ENCODE data around the gene NLRP10. TPM values are rescaled to one million over a fixed set of nuclear protein-coding genes. Genes with fewer than 3 reads are reported as not detected.
A peak's percentile ranks its signal among the peaks of the same experiment; 100 is the strongest.
"Not testable (repeated sequence)": the region's sequence is repeated elsewhere in the genome, so short reads cannot be mapped to it uniquely, and the experiment has no call there.

Gene NLRP10
- total RNA-seq, result not detected

DNA sequence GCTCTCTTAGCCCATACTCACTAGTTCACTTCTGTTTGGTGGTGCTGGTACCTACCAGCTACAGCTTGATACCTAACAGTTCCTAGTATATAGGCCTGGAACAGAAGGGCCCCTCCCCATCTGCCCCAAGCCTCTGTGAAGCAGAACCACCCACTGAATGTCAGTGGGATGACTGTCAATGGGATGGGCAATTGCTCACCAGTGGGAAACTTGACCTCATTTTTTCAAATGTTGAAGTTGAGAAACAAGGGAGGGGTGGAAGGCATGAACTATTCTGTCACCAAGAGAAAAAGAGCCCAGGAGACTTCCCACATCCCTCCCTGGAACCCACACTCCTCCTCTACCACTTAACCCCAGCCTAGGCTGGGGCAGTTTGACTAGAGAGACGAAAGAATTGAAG lies at the start of gene NLRP10:
NLRP10 (minus strand) TSS at position 62 of the 400 bp plus-strand sequence. CDS start 1,952 bp downstream, outside the sequence.
- Mint-ChIP-seq H3K4me1 (ENCODE audit: low read depth) (no peaks in the 10 kb centered on the region), H3K36me3 (ENCODE audit: insufficient read depth) (no peaks in the 10 kb centered on the region), H3K27me3 (ENCODE audit: low read depth) (peaks cover 12% of the 10 kb centered on the region), H3K4me3 (no peak within 1 kb of the TSS), H3K9me3 (no peaks in the 10 kb centered on the region)
- no peak for DNase-seq
- ATAC-seq, result no peak

- H3K4me1 Mint-ChIP-seq (ENCODE audit: low read depth), result peaks cover 4% of the 10 kb centered on the region
- no peaks in the 10 kb centered on the region for H3K9me3 Mint-ChIP-seq
- no peak overlapping the region for H3K4me3 Mint-ChIP-seq
- DNase-seq, result no peak
- no peaks in the 10 kb centered on the region for H3K36me3 Mint-ChIP-seq (ENCODE audit: insufficient read depth)
- peaks cover 20% of the 10 kb centered on the region for H3K27me3 Mint-ChIP-seq (ENCODE audit: low read depth)
- ATAC-seq, result no peak
Observed at GRCh38 chr11:8013833-8014232, 48.6 kb upstream of the NLRP10 start.

- Mint-ChIP-seq H3K36me3 (ENCODE audit: insufficient read depth) (no peaks in the 10 kb centered on the region), H3K9me3 (no peaks in the 10 kb centered on the region), H3K4me1 (ENCODE audit: low read depth) (no peaks in the 10 kb centered on the region), H3K27me3 (ENCODE audit: low read depth) (peaks cover 6% of the 10 kb centered on the region), H3K4me3 (no peak overlapping the region)
- DNase-seq (no peak), ATAC-seq (no peak)
Observed at GRCh38 chr11:8011981-8012444, 46.8 kb upstream of the NLRP10 start.

DNA sequence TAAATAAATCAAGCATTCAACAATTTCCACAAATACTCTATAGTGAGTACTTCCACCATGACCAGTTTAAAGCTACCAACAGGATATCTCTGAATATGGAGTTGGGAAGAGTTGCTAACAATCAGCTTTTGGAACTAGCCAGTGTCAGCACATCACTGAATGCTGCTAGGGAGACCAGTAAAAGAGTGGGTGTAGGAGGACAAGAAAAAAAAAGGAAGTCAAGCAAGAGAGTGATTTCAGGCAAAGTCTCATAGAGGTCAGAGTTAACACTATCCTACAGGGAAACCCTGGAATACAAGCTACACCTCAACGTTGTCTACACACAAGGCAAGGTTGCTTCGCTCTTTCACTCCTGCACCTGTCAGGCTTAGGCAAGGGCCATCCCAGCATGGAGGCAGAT lies 46.1 kb upstream of the NLRP10 start:
- Mint-ChIP-seq H3K4me3 (no peak overlapping the region), H3K27me3 (ENCODE audit: low read depth) (peaks cover 4% of the 10 kb centered on the region), H3K9me3 (no peaks in the 10 kb centered on the region), H3K4me1 (ENCODE audit: low read depth) (no peaks in the 10 kb centered on the region), H3K36me3 (ENCODE audit: insufficient read depth) (no peaks in the 10 kb centered on the region)
- ATAC-seq (no peak), DNase-seq (no peak)

GRCh38 chr11:8009856-8010255 lies 44.6 kb upstream of the NLRP10 start:
- ATAC-seq, result no peak
- Mint-ChIP-seq H3K4me1 (ENCODE audit: low read depth) (no peaks in the 10 kb centered on the region), H3K9me3 (no peaks in the 10 kb centered on the region), H3K27me3 (ENCODE audit: low read depth) (peaks cover 4% of the 10 kb centered on the region), H3K4me3 (no peak overlapping the region), H3K36me3 (ENCODE audit: insufficient read depth) (no peaks in the 10 kb centered on the region)
- DNase-seq, result no peak

- Mint-ChIP-seq H3K9me3 (no peaks in the 10 kb centered on the region), H3K27me3 (ENCODE audit: low read depth) (peaks cover 2% of the 10 kb centered on the region)
Observed at GRCh38 chr11:8008212-8008611, 43.0 kb upstream of the NLRP10 start.

GRCh38 chr11:8006349-8006977 lies 41.2 kb upstream of the NLRP10 start:
- Mint-ChIP-seq H3K4me3 (no peak overlapping the region), H3K36me3 (ENCODE audit: insufficient read depth) (no peaks in the 10 kb centered on the region), H3K27me3 (ENCODE audit: low read depth) (peaks cover 2% of the 10 kb centered on the region), H3K9me3 (no peaks in the 10 kb centered on the region), H3K4me1 (ENCODE audit: low read depth) (peaks cover 2% of the 10 kb centered on the region)
- peak; percentile 68 to 73 for ATAC-seq
- DNase-seq, result peak; percentile 32

More at GRCh38 chr11:8008212-8008611, 43.0 kb upstream of the NLRP10 start:
- Mint-ChIP-seq H3K4me3 (no peak overlapping the region), H3K4me1 (ENCODE audit: low read depth) (no peaks in the 10 kb centered on the region), H3K36me3 (ENCODE audit: insufficient read depth) (no peaks in the 10 kb centered on the region)
- no peak for DNase-seq
- ATAC-seq, result no peak

- Mint-ChIP-seq H3K9me3 (no peaks in the 10 kb centered on the region), H3K36me3 (ENCODE audit: insufficient read depth) (no peaks in the 10 kb centered on the region), H3K4me3 (no peak overlapping the region), H3K4me1 (ENCODE audit: low read depth) (peaks cover 2% of the 10 kb centered on the region), H3K27me3 (ENCODE audit: low read depth) (peaks cover 2% of the 10 kb centered on the region)
- no peak for ATAC-seq
- DNase-seq, result no peak
Observed at GRCh38 chr11:8005556-8005955, 40.3 kb upstream of the NLRP10 start.

DNA sequence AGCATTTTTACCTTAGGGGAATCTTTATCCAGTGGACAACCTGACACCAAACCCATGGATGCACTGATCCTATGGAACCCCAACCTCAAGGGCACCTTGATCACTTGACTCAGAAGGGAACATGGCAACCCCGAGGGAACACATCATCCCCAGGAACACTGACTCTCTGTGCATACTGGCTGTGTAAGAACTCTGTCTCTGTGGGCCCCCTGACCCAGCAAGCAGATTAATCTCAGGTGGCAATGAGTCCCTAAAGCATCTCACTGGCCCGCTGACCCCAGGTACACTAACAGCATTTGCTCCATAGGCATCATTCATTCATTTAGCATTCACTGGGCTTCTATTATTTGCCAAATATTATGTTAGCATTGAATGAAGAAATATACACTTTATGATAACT lies 38.8 kb upstream of the NLRP10 start:
- H3K36me3 Mint-ChIP-seq (ENCODE audit: insufficient read depth), result peaks cover 9% of the 10 kb centered on the region
- H3K4me3 Mint-ChIP-seq, result no peak overlapping the region
- DNase-seq (no peak), ATAC-seq (no peak)
- no peaks in the 10 kb centered on the region for H3K27me3 Mint-ChIP-seq (ENCODE audit: low read depth)
- H3K4me1 Mint-ChIP-seq (ENCODE audit: low read depth), result peaks cover 2% of the 10 kb centered on the region
- H3K9me3 Mint-ChIP-seq, result no peaks in the 10 kb centered on the region

GRCh38 chr11:8003187-8003586 lies 37.9 kb upstream of the NLRP10 start:
- peaks cover 2% of the 10 kb centered on the region for H3K4me1 Mint-ChIP-seq (ENCODE audit: low read depth)
- DNase-seq (no peak), ATAC-seq (peak in 1 of 2 donors; percentile 16)
- no peak overlapping the region for H3K4me3 Mint-ChIP-seq
- H3K27me3 Mint-ChIP-seq (ENCODE audit: low read depth), result no peaks in the 10 kb centered on the region
- no peaks in the 10 kb centered on the region for H3K9me3 Mint-ChIP-seq
- peaks cover 12% of the 10 kb centered on the region for H3K36me3 Mint-ChIP-seq (ENCODE audit: insufficient read depth)

GRCh38 chr11:8002676-8003075 lies 37.4 kb upstream of the NLRP10 start:
- Mint-ChIP-seq H3K27me3 (ENCODE audit: low read depth) (no peaks in the 10 kb centered on the region), H3K9me3 (no peaks in the 10 kb centered on the region), H3K4me3 (no peak overlapping the region), H3K4me1 (ENCODE audit: low read depth) (peaks cover 2% of the 10 kb centered on the region), H3K36me3 (ENCODE audit: insufficient read depth) (peaks cover 14% of the 10 kb centered on the region)
- ATAC-seq, result no peak
- no peak for DNase-seq

GRCh38 chr11:8000390-8000789 lies 35.1 kb upstream of the NLRP10 start:
- peaks cover 2% of the 10 kb centered on the region for H3K4me1 Mint-ChIP-seq (ENCODE audit: low read depth)
- H3K4me3 Mint-ChIP-seq, result no peak overlapping the region
- ATAC-seq (no peak), DNase-seq (no peak)
- H3K27me3 Mint-ChIP-seq (ENCODE audit: low read depth), result no peaks in the 10 kb centered on the region
- H3K9me3 Mint-ChIP-seq, result no peaks in the 10 kb centered on the region
- peaks cover 36% of the 10 kb centered on the region for H3K36me3 Mint-ChIP-seq (ENCODE audit: insufficient read depth)

DNA sequence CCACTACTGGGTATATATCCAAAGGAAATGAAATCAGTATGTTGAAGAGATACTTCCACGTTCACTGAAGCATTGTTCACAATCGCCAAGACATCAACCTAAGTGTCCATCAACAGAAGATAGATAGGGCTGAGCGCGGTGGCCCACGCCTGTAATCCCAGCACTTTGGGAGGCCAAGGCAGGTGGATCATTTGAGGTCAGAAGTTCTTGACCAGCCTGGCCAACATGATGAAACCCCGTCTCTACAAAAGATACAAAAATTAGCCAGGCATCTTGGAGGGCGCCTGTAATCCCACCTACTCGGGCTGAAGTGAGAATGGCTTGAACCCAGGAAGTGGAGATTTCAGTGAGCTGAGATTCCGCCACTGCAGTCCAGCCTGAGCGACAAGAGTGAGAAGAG lies 34.5 kb upstream of the NLRP10 start:
- no peaks in the 10 kb centered on the region for H3K27me3 Mint-ChIP-seq (ENCODE audit: low read depth)
- ATAC-seq (no peak), DNase-seq (no peak)
- no peak overlapping the region for H3K4me3 Mint-ChIP-seq
- H3K9me3 Mint-ChIP-seq, result no peaks in the 10 kb centered on the region
- peaks cover 40% of the 10 kb centered on the region for H3K36me3 Mint-ChIP-seq (ENCODE audit: insufficient read depth)
- peaks cover 2% of the 10 kb centered on the region for H3K4me1 Mint-ChIP-seq (ENCODE audit: low read depth)

DNA sequence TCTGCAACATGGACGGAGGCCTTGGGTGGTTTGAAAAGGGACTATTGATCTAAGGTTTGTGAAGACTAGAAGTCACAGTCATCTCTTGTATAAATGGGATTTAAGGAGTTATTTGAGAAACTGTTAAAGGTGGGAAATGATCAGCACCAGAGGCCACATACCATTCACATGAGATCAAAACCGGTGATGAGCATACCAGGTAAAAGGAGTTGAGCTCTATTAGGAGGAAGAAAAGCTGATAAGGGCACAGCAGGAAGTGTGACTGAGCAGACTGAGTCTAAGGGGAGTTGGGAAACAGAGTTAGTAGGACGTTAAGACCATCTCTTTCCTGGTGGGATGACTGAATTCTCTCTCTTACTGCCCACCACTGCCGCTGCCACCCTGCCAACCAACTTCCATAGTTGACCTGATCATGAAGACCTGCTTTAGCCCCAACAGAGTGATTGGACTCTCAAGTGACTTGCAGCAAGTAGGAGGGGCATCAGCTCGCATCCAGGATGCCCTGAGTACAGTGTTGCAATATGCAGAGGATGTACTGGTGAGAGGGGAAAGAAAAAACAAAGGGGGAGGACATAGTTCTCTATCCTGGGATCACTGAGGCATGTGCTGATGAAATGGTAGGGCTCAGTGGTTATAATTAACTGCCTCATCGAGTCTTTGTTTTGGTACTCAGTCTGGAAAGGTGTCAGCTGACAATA lies 29.5 kb upstream of the NLRP10 start:
- Mint-ChIP-seq H3K4me1 (ENCODE audit: low read depth) (peaks cover 13% of the 10 kb centered on the region), H3K36me3 (ENCODE audit: insufficient read depth) (peaks cover 74% of the 10 kb centered on the region), H3K9me3 (no peaks in the 10 kb centered on the region), H3K4me3 (no peak overlapping the region), H3K27me3 (ENCODE audit: low read depth) (no peaks in the 10 kb centered on the region)
- DNase-seq (no peak), ATAC-seq (no peak)

- not testable (repeated sequence) for DNase-seq; H3K9me3 Mint-ChIP-seq; H3K27me3 Mint-ChIP-seq (ENCODE audit: low read depth)
- ATAC-seq, result peak; percentile 29
- H3K4me3 Mint-ChIP-seq, result peak overlapping the region; percentile 100
- H3K36me3 Mint-ChIP-seq (ENCODE audit: insufficient read depth), result peaks cover 33% of the 10 kb centered on the region
- H3K4me1 Mint-ChIP-seq (ENCODE audit: low read depth), result peaks cover 36% of the 10 kb centered on the region
Observed at GRCh38 chr11:7987560-7987883, 22.3 kb upstream of the NLRP10 start.
